Measurements from ENCODE around the gene LMTK2.

LMTK2 gene

GRCh38 chr7:98240961-98241673 lies 134.5 kb downstream of the LMTK2 start:
- no peak for DNase-seq

GRCh38 chr7:98241674-98242241 lies 135.1 kb downstream of the LMTK2 start:
- DNase-seq = no peak

- DNase-seq = no peak
Measured at GRCh38 chr7:98242342-98242741, 135.7 kb downstream of the LMTK2 start.

- no peak for DNase-seq
Measured at GRCh38 chr7:98242934-98243333, 136.3 kb downstream of the LMTK2 start.

- no peak for DNase-seq
Measured at GRCh38 chr7:98244871-98245270, 138.2 kb downstream of the LMTK2 start.

GRCh38 chr7:98248156-98248555 lies 141.5 kb downstream of the LMTK2 start:
- DNase-seq = no peak

- no peak for DNase-seq
Measured at GRCh38 chr7:98249106-98249505, 142.4 kb downstream of the LMTK2 start.

- peak; percentile 21 for DNase-seq
Measured at GRCh38 chr7:98250789-98251188, 144.1 kb downstream of the LMTK2 start.

- DNase-seq = no peak
Measured at GRCh38 chr7:98251231-98251600, 144.6 kb downstream of the LMTK2 start.

- DNase-seq = peak; percentile 75
Measured at GRCh38 chr7:98251601-98252424, 145.2 kb downstream of the LMTK2 start, which contains the start of gene TECPR1. Gene TECPR1, minus strand, starts transcription at chr7:98252232. Its CDS starts 6,086 bp downstream, at chr7:98246146.

GRCh38 chr7:98252425-98253054 lies 145.9 kb downstream of the LMTK2 start:
- DNase-seq = no peak

- no peak for DNase-seq
Measured at GRCh38 chr7:98254516-98254915, 147.9 kb downstream of the LMTK2 start.

- no peak for DNase-seq
Measured at GRCh38 chr7:98254951-98255610, 148.4 kb downstream of the LMTK2 start.

GRCh38 chr7:98256431-98256830 lies 149.8 kb downstream of the LMTK2 start:
- DNase-seq = no peak

GRCh38 chr7:98257701-98258100 lies 151.0 kb downstream of the LMTK2 start:
- no peak for DNase-seq

All from T-helper 9 cell (primary cell).